K562 (cell line): ENCODE measurements around the gene INPPL1.

Experiments used
- E2F6 ChIP-seq, 2 experiments: IDR thresholded peaks; 2 replicates each; pipeline ENCODE4 v1.6.1; 2011; ENCODE audit warnings: borderline replicate concordance in 1 of 2, control low read depth in 1 of 2, low read depth in 1 of 2, low read length in 1 of 2, mild to moderate bottlenecking in 1 of 2, mixed read lengths in 1 of 2, moderate library complexity in 1 of 2; ENCODE audit not compliant: insufficient read depth in 1 of 2, insufficient read length in 1 of 2, poor library complexity in 1 of 2, severe bottlenecking in 1 of 2; ENCODE audit errors: extremely low read depth in 1 of 2
- ESRRA ChIP-seq: fragments of 450-650 bp; IDR thresholded peaks from 2 replicates; pipeline ENCODE4 v1.6.1; 2014; ENCODE audit warnings: low read depth, mild to moderate bottlenecking, moderate library complexity, borderline replicate concordance
- HMGN3 ChIP-seq: IDR thresholded peaks from 2 replicates; pipeline ENCODE4 v1.6.1; 2011; ENCODE audit warnings: borderline replicate concordance, low read depth, mild to moderate bottlenecking, mixed read lengths, low read length; ENCODE audit not compliant: insufficient read length; ENCODE audit errors: extremely low read depth
- IRF1 ChIP-seq: sonication (generic); formaldehyde crosslinking; IDR thresholded peaks from 2 replicates; pipeline ENCODE4 v1.8.0; 2022; ENCODE audit warnings: missing genetic modification reagents, mild to moderate bottlenecking, borderline replicate concordance
- JUND ChIP-seq, 2 experiments: IDR thresholded peaks; 2 replicates in 1 of 2; 3 replicates in 1 of 2; pipeline ENCODE4 v1.6.1; 2011; ENCODE audit warnings: borderline replicate concordance in 2 of 2, low read depth in 2 of 2, low read length in 2 of 2, improper control_type of control experiment in 1 of 2, missing biosample characterization in 1 of 2, missing genetic modification characterization in 1 of 2, missing genetic modification reagents in 1 of 2
- POLR2A ChIP-seq: fragments of 450-650 bp; conservative IDR thresholded peaks from 2 replicates; pipeline ENCODE4 v1.6.1; 2016
- POLR2AphosphoS5 ChIP-seq: IDR thresholded peaks from 2 replicates; pipeline ENCODE4 v1.6.1; 2011; ENCODE audit warnings: mild to moderate bottlenecking, low read depth, low read length, moderate library complexity; ENCODE audit not compliant: control insufficient read depth, insufficient read depth
- SRF ChIP-seq, 2 experiments: fragments of 250-450, 450-650 bp in 1 of 2; sonication (Bioruptor Pico) in 1 of 2; sonication (generic) in 1 of 2; formaldehyde crosslinking; IDR thresholded peaks; 2 replicates each; pipeline versions ENCODE4 v1.5.0 to v1.5.1; 2020 to 2022; ENCODE audit warnings: mild to moderate bottlenecking in 1 of 2, missing genetic modification reagents in 1 of 2
- YY1 ChIP-seq, 3 experiments: IDR thresholded peaks; 2 replicates each; pipeline ENCODE4 v1.6.1; 2011; ENCODE audit warnings: low read length in 2 of 3, mild to moderate bottlenecking in 2 of 3, moderate library complexity in 2 of 3, borderline replicate concordance in 1 of 3, control low read depth in 1 of 3, low read depth in 1 of 3; ENCODE audit not compliant: insufficient read depth in 3 of 3, insufficient replicate concordance in 2 of 3, control insufficient read depth in 1 of 3, insufficient read length in 1 of 3; ENCODE audit errors: extremely low read depth in 1 of 3
- ZFP36 ChIP-seq: fragments of 150-350 bp; IDR thresholded peaks from 2 replicates; pipeline ENCODE4 v1.6.1; 2018; ENCODE audit warnings: low read length, low read depth; ENCODE audit not compliant: partially characterized antibody
- ZNF324 ChIP-seq: fragments of 250-450 bp; sonication (Bioruptor Pico); IDR thresholded peaks from 2 replicates; pipeline ENCODE4 v1.4.0; 2020; ENCODE audit warnings: mild to moderate bottlenecking

GRCh38 chr11:72209101-72209500 lies 15.5 kb upstream of the INPPL1 start:
- no peak for TF ChIP-seq ZNF324 (CRISPR knock-in tag)
- no peak for TF ChIP-seq YY1 (IDR thresholded peaks at IDR 0.05; ENCODE audit: borderline replicate concordance in 1 of 3, control insufficient read depth in 1 of 3, extremely low read depth in 1 of 3, insufficient read depth in 3 of 3, insufficient read length in 1 of 3, insufficient replicate concordance in 2 of 3, low read depth in 1 of 3, low read length in 2 of 3)
- TF ChIP-seq HMGN3: no peak
- TF ChIP-seq ZFP36: no peak
- no peak for TF ChIP-seq ESRRA
- no peak for TF ChIP-seq SRF (CRISPR knock-in tag; IDR thresholded peaks at IDR 0.05)
- TF ChIP-seq E2F6 (IDR thresholded peaks at IDR 0.05; ENCODE audit: borderline replicate concordance in 1 of 2, extremely low read depth in 1 of 2, insufficient read depth in 1 of 2, insufficient read length in 1 of 2, low read depth in 1 of 2, low read length in 1 of 2, poor library complexity in 1 of 2, severe bottlenecking in 1 of 2): no peak
- TF ChIP-seq JUND (IDR thresholded peaks at IDR 0.05; ENCODE audit: borderline replicate concordance, low read depth, low read length): no peak
- no peak for TF ChIP-seq JUND (tag; IDR thresholded peaks at IDR 0.05; ENCODE audit: borderline replicate concordance, low read depth, low read length)
- TF ChIP-seq IRF1 (CRISPR knock-in tag): no peak
- TF ChIP-seq POLR2AphosphoS5: no peak
- no peak for TF ChIP-seq POLR2A
